Right lobe of liver (tissue), 6 donors: Measurements from ENCODE around the gene GPC6. TPM values are rescaled to one million over a fixed set of nuclear protein-coding genes. Genes with fewer than 3 reads are reported as not detected.

ENCODE experiments used
- ATAC-seq, 4 donors: fragments of 200-7000 bp; cut with Tn5 transposase; one replicate each; pipeline ENCODE4 v1.9.1; 2020; ENCODE audit warnings: mild to moderate bottlenecking in 4 of 4, moderate library complexity in 4 of 4
- DNase-seq, 3 donors: peaks; one replicate each; pipeline ENCODE4 v3.0.0-alpha.2; 2020
- H3K27ac ChIP-seq, 3 donors: fragments of 200-600 bp; one replicate each; pipeline ENCODE4 v1.8.0; 2022
- H3K27me3 ChIP-seq, 2 donors: fragments of 200-600 bp; one replicate each; pipeline ENCODE4 v1.8.0; 2022
- H3K36me3 ChIP-seq, 4 donors: fragments of 200-600 bp; sonication (generic) in 1 of 4; one replicate each; pipeline versions ENCODE4 v1.5.1 to v1.8.0; 2017 to 2022; ENCODE audit warnings: control low read depth in 1 of 4
- H3K4me1 ChIP-seq, 4 donors: fragments of 200-600 bp; sonication (generic) in 1 of 4; one replicate each; pipeline versions ENCODE4 v1.5.1 to v1.8.0; 2017 to 2022; ENCODE audit warnings: control low read depth in 1 of 4
- H3K4me3 ChIP-seq, 3 donors: fragments of 200-600 bp; one replicate each; pipeline ENCODE4 v1.8.0; 2022
- H3K9me3 ChIP-seq, 4 donors: fragments of 200-600 bp; sonication (generic) in 1 of 4; one replicate each; pipeline versions ENCODE4 v1.5.1 to v1.8.0; 2017 to 2022; ENCODE audit warnings: control low read depth in 1 of 4
- CTCF ChIP-seq, 4 donors: fragments of 200-600 bp in 3 of 4; fragments of 450-650 bp in 1 of 4; IDR thresholded peaks; one replicate each; pipeline versions ENCODE4 v1.5.1 to v1.8.0; 2016 to 2022; ENCODE audit warnings: antibody characterized with exemption in 4 of 4, mild to moderate bottlenecking in 2 of 4
- POLR2A ChIP-seq: fragments of 450-650 bp; IDR thresholded peaks from one replicate; pipeline ENCODE4 v1.6.1; 2017; ENCODE audit warnings: antibody characterized with exemption, mild to moderate bottlenecking
- WGBS: methylation state at CpG from one replicate; pipeline ENCODE4 v1.1.6; 2018; ENCODE audit warnings: low coverage, low lambda C conversion rate; ENCODE audit not compliant: insufficient coverage; ENCODE audit errors: missing lambda C conversion rate; 5-methylcytosine and 5-hydroxymethylcytosine counted together
- intact Hi-C, 2 donors: fragments of 100-400 bp; cut with DNase I; formaldehyde crosslinking; loops; one replicate each; pipeline versions ENCODE4 v1.11.2 to v1.14.1; 2022
- total RNA-seq, 6 experiments: library from RNA; depleted of rRNA in 2 of 6; stranded (reverse); fragments of >200 nt in 2 of 6; fragmentation: NEBNext Ultra II Directional in 3 of 6; extraction: Animal tissue kit (Norgen Biotek cat#: 25700) in 3 of 6; gene quantifications; one replicate each; pipeline versions ENCODE4 v1.1.0 to v1.2.4, GENCODE V29; 2016 to 2023
- donor health status: DM: no; HTN: yes; CAD: no.
- donor health status: DM: no; HTN: no; CAD: no.
- donor health status: DM: no; HTN: no; CAD: no.
- donor health status: DM: no; HTN: yes; CAD: no.
- donor health status: DM: no; HTN: yes; CAD: no.

The GPC6 gene
- total RNA-seq, 6 experiments from 2014 or later = 18.6 to 30.1 (median 20.2) TPM

GRCh38 chr13:94246495-94246894, 1019.9 kb downstream of the GPC6 start:
- no peaks in the 10 kb centered on the region for H3K27me3 ChIP-seq
- TF ChIP-seq CTCF (IDR thresholded peaks at IDR 0.05) = no peak
- TF ChIP-seq POLR2A = no peak
- H3K36me3 ChIP-seq = no peaks in the 10 kb centered on the region
- no peaks in the 10 kb centered on the region for H3K9me3 ChIP-seq
- intact Hi-C loops = no loop called here
- no peak overlapping the region for H3K27ac ChIP-seq
- no peak overlapping the region for H3K4me3 ChIP-seq
- no peaks in the 10 kb centered on the region for H3K4me1 ChIP-seq
- DNase-seq (no peak), ATAC-seq (no peak)
- WGBS = 100% methylated on average over 1 of the region's 1 CpG

- ATAC-seq (no peak), DNase-seq (no peak)
- Histone ChIP-seq H3K36me3 (no peaks in the 10 kb centered on the region), H3K4me3 (no peak overlapping the region), H3K27ac (no peak overlapping the region), H3K9me3 (no peaks in the 10 kb centered on the region), H3K4me1 (peaks cover 0 to 7% (median 0%) of the 10 kb centered on the region in 4 donors), H3K27me3 (no peaks in the 10 kb centered on the region)
- 88% methylated on average over 1 of the region's 1 CpG for WGBS
- intact Hi-C loops = no loop called here
- no peak for TF ChIP-seq CTCF (IDR thresholded peaks at IDR 0.05)
- no peak for TF ChIP-seq POLR2A
Observed at GRCh38 chr13:94247890-94248289, 1021.3 kb downstream of the GPC6 start.

- WGBS = 100% methylated on average over 2 of the region's 2 CpGs
- intact Hi-C loops = no loop called here
- ATAC-seq = no peak
Observed at GRCh38 chr13:94248454-94249228, 1022.0 kb downstream of the GPC6 start.

GRCh38 chr13:94249512-94249911, 1022.9 kb downstream of the GPC6 start:
- 38% methylated on average over 1 of the region's 1 CpG for WGBS
- no peak for TF ChIP-seq POLR2A
- no peak for TF ChIP-seq CTCF (IDR thresholded peaks at IDR 0.05)
- Histone ChIP-seq H3K9me3 (no peaks in the 10 kb centered on the region), H3K27ac (no peak overlapping the region), H3K4me1 (peaks cover 0 to 7% (median 0%) of the 10 kb centered on the region in 4 donors), H3K27me3 (no peaks in the 10 kb centered on the region), H3K36me3 (no peaks in the 10 kb centered on the region), H3K4me3 (no peak overlapping the region)
- DNase-seq = no peak
- intact Hi-C loops = no loop called here
- no peak for ATAC-seq

More at GRCh38 chr13:94248454-94249228, 1022.0 kb downstream of the GPC6 start:
- Histone ChIP-seq H3K27me3 (no peaks in the 10 kb centered on the region), H3K36me3 (no peaks in the 10 kb centered on the region), H3K4me3 (no peak overlapping the region), H3K9me3 (no peaks in the 10 kb centered on the region), H3K27ac (no peak overlapping the region), H3K4me1 (peaks cover 0 to 7% (median 0%) of the 10 kb centered on the region in 4 donors)
- DNase-seq = no peak
- TF ChIP-seq POLR2A = no peak
- no peak for TF ChIP-seq CTCF (IDR thresholded peaks at IDR 0.05)
